HepG2 (cell line): Measurements from ENCODE around the gene LCAT. TPM values are rescaled to one million over a fixed set of nuclear protein-coding genes. Genes with fewer than 3 reads are reported as not detected.
A peak's percentile ranks its signal among the peaks of the same experiment; 100 is the strongest.

ENCODE experiments used
- HMG20B ChIP-seq: conservative IDR thresholded peaks from 2 replicates; pipeline ENCODE4 v1.6.1; 2016; ENCODE audit warnings: missing genetic modification reagents, missing compliant biosample characterization
- MED8 ChIP-seq: sonication (generic); formaldehyde crosslinking; IDR thresholded peaks from 2 replicates; pipeline ENCODE4 v1.8.1; 2023; ENCODE audit warnings: mild to moderate bottlenecking, missing genetic modification reagents; ENCODE audit not compliant: insufficient replicate concordance
- polyA plus RNA-seq, 8 experiments: library from polyadenylated mRNA; depleted of rRNA in 3 of 8; stranded (reverse) in 7 of 8; unstranded in 1 of 8; fragments of >200 nt; fragmentation: Illumina TruSeq in 4 of 8; extraction: Trizol in 4 of 8; gene quantifications; 2 replicates each; pipeline versions ENCODE4 v1.2.1 to v1.2.3, GENCODE V29; 2011 to 2016; ENCODE audit warnings: low read depth in 4 of 8, missing spikeins in 1 of 8, mixed read lengths in 1 of 8; ENCODE audit not compliant: insufficient read depth in 1 of 8
- total RNA-seq, 5 experiments: library from RNA; depleted of rRNA; stranded (reverse); fragments of >200 nt; fragmentation: Illumina TruSeq; extraction: Trizol; gene quantifications; 2 replicates each; pipeline ENCODE4 v1.2.3, GENCODE V29; 2016; ENCODE audit warnings: low read depth in 1 of 5
- TF ChIP-seq, protein P1 (sequence below): sonication (generic); formaldehyde crosslinking; IDR thresholded peaks from 2 replicates; pipeline ENCODE4 v1.5.0; 2020; ENCODE audit warnings: mild to moderate bottlenecking, missing genetic modification reagents, borderline replicate concordance
- TF ChIP-seq, protein P2 (sequence below), 2 experiments: sonication (generic) in 1 of 2; formaldehyde crosslinking in 1 of 2; IDR thresholded peaks; 2 replicates each; pipeline versions ENCODE4 v1.4.0 to v1.6.1; 2016 to 2020; ENCODE audit warnings: borderline replicate concordance in 1 of 2, low read depth in 1 of 2, mild to moderate bottlenecking in 1 of 2, missing genetic modification reagents in 1 of 2
- TF ChIP-seq, protein P3 (sequence below): sonication (generic); formaldehyde crosslinking; IDR thresholded peaks from 2 replicates; pipeline ENCODE4 v1.5.1; 2020; ENCODE audit warnings: mild to moderate bottlenecking, missing genetic modification reagents
- TF ChIP-seq, protein P4 (sequence below): sonication (generic); formaldehyde crosslinking; IDR thresholded peaks from 2 replicates; pipeline ENCODE4 v1.4.0; 2020; ENCODE audit warnings: missing genetic modification reagents, mild to moderate bottlenecking, borderline replicate concordance

Gene LCAT
- total and polyA plus RNA-seq, 2 of the 13 experiments (the other 11 are each of a cell fraction or from before 2014, with no cell fraction given) = 36.1 to 38.9 TPM

DNA sequence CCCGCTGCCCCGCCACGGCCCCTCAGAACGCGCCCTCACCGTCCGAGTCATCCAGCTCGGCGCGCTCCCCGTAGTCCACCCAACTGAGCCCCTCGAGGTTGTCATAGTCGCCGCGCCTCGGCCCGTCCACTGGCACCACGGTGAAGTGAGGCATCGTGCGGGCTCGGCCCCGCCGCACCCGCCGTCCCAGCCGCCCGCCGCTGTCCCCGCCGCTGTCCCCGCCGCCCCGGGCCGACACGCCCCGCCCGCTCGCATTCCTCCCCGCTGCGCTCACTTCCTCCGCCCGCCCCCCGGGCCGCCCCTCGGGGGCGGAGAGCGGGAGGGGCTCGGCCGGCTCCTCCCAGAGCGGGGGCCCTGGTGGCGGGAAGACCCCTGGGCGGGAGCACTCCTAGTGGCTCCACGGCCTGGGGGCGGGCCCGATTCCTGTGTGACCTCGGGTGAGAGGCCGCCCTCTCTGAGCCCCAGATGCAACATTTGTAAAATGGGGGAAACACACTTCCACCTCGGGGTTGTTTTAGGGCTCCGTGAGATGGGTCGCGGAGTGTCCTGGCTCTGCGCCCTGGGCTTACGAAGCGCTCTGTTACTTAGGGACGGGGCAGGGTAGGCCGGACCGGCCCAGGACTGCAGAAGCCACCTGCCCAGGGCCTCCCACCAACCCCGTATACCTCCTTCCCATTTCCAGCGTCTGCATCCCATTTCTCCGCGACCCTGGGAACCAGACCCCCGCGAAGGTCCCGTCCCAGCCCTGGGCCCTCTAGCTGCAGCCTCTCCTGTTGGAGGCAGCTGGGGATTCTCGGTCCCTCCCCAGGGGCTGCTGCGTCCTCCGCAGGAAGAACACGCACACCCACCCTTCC, 24.7 kb upstream of the LCAT start, which contains the start of gene SLC12A4 (continued):
- TF ChIP-seq, protein P1, sequence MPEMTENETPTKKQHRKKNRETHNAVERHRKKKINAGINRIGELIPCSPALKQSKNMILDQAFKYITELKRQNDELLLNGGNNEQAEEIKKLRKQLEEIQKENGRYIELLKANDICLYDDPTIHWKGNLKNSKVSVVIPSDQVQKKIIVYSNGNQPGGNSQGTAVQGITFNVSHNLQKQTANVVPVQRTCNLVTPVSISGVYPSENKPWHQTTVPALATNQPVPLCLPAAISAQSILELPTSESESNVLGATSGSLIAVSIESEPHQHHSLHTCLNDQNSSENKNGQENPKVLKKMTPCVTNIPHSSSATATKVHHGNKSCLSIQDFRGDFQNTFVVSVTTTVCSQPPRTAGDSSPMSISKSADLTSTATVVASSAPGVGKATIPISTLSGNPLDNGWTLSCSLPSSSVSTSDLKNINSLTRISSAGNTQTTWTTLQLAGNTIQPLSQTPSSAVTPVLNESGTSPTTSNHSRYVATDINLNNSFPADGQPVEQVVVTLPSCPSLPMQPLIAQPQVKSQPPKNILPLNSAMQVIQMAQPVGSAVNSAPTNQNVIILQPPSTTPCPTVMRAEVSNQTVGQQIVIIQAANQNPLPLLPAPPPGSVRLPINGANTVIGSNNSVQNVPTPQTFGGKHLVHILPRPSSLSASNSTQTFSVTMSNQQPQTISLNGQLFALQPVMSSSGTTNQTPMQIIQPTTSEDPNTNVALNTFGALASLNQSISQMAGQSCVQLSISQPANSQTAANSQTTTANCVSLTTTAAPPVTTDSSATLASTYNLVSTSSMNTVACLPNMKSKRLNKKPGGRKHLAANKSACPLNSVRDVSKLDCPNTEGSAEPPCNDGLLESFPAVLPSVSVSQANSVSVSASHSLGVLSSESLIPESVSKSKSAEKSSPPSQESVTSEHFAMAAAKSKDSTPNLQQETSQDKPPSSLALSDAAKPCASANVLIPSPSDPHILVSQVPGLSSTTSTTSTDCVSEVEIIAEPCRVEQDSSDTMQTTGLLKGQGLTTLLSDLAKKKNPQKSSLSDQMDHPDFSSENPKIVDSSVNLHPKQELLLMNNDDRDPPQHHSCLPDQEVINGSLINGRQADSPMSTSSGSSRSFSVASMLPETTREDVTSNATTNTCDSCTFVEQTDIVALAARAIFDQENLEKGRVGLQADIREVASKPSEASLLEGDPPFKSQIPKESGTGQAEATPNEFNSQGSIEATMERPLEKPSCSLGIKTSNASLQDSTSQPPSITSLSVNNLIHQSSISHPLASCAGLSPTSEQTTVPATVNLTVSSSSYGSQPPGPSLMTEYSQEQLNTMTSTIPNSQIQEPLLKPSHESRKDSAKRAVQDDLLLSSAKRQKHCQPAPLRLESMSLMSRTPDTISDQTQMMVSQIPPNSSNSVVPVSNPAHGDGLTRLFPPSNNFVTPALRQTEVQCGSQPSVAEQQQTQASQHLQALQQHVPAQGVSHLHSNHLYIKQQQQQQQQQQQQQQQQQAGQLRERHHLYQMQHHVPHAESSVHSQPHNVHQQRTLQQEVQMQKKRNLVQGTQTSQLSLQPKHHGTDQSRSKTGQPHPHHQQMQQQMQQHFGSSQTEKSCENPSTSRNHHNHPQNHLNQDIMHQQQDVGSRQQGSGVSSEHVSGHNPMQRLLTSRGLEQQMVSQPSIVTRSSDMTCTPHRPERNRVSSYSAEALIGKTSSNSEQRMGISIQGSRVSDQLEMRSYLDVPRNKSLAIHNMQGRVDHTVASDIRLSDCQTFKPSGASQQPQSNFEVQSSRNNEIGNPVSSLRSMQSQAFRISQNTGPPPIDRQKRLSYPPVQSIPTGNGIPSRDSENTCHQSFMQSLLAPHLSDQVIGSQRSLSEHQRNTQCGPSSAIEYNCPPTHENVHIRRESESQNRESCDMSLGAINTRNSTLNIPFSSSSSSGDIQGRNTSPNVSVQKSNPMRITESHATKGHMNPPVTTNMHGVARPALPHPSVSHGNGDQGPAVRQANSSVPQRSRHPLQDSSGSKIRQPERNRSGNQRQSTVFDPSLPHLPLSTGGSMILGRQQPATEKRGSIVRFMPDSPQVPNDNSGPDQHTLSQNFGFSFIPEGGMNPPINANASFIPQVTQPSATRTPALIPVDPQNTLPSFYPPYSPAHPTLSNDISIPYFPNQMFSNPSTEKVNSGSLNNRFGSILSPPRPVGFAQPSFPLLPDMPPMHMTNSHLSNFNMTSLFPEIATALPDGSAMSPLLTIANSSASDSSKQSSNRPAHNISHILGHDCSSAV = no peak
- TF ChIP-seq MED8 (CRISPR knock-in tag) = peak; percentile 68
- TF ChIP-seq, protein P2, sequence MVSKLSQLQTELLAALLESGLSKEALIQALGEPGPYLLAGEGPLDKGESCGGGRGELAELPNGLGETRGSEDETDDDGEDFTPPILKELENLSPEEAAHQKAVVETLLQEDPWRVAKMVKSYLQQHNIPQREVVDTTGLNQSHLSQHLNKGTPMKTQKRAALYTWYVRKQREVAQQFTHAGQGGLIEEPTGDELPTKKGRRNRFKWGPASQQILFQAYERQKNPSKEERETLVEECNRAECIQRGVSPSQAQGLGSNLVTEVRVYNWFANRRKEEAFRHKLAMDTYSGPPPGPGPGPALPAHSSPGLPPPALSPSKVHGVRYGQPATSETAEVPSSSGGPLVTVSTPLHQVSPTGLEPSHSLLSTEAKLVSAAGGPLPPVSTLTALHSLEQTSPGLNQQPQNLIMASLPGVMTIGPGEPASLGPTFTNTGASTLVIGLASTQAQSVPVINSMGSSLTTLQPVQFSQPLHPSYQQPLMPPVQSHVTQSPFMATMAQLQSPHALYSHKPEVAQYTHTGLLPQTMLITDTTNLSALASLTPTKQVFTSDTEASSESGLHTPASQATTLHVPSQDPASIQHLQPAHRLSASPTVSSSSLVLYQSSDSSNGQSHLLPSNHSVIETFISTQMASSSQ (IDR thresholded peaks at IDR 0.05; ENCODE audit: low read depth) = no peak; the same call in 1 of the 2 replicates
- TF ChIP-seq, protein P2 (CRISPR knock-in tag; IDR thresholded peaks at IDR 0.05; ENCODE audit: borderline replicate concordance) = peak; percentile 63; the same call in 1 of the 2 replicates
- TF ChIP-seq HMG20B (CRISPR knock-in tag) = no peak
- TF ChIP-seq, protein P3, sequence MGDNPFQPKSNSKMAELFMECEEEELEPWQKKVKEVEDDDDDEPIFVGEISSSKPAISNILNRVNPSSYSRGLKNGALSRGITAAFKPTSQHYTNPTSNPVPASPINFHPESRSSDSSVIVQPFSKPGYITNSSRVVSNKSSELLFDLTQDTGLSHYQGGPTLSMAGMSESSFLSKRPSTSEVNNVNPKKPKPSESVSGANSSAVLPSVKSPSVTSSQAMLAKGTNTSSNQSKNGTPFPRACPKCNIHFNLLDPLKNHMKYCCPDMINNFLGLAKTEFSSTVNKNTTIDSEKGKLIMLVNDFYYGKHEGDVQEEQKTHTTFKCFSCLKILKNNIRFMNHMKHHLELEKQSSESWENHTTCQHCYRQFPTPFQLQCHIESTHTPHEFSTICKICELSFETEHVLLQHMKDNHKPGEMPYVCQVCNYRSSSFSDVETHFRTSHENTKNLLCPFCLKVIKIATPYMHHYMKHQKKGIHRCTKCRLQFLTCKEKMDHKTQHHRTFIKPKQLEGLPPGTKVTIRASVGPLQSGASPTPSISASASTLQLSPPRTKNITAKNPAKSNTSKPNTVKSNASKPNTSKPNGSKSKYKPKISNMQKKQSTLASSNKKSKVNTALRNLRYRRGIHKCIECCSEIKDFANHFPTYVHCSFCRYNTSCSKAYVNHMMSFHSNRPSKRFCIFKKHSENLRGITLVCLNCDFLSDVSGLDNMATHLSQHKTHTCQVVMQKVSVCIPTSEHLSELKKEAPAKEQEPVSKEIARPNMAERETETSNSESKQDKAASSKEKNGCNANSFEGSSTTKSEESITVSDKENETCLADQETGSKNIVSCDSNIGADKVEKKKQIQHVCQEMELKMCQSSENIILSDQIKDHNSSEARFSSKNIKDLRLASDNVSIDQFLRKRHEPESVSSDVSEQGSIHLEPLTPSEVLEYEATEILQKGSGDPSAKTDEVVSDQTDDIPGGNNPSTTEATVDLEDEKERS (CRISPR knock-in tag) = peak; percentile 70
- TF ChIP-seq, protein P4, sequence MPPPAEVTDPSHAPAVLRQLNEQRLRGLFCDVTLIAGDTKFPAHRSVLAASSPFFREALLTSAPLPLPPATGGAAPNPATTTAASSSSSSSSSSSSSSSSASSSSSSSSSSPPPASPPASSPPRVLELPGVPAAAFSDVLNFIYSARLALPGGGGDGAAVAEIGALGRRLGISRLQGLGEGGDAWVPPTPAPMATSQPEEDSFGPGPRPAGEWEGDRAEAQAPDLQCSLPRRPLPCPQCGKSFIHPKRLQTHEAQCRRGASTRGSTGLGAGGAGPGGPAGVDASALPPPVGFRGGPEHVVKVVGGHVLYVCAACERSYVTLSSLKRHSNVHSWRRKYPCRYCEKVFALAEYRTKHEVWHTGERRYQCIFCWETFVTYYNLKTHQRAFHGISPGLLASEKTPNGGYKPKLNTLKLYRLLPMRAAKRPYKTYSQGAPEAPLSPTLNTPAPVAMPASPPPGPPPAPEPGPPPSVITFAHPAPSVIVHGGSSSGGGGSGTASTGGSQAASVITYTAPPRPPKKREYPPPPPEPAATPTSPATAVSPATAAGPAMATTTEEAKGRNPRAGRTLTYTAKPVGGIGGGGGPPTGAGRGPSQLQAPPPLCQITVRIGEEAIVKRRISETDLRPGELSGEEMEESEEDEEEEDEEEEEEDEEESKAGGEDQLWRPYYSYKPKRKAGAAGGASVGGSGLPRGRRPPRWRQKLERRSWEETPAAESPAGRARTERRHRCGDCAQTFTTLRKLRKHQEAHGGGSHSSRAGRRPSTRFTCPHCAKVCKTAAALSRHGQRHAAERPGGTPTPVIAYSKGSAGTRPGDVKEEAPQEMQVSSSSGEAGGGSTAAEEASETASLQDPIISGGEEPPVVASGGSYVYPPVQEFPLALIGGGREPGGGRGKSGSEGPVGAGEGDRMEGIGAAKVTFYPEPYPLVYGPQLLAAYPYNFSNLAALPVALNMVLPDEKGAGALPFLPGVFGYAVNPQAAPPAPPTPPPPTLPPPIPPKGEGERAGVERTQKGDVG = 0 out of 2 replicates have a peak, but pooled peaks have one; percentile 29
